Tongue (tissue), 2 donors: ENCODE measurements around the gene WLS. TPM values are rescaled to one million over a fixed set of nuclear protein-coding genes. Genes with fewer than 3 reads are reported as not detected.
"Not testable (repeated sequence)": the region's sequence is repeated elsewhere in the genome, so short reads cannot be mapped to it uniquely, and the experiment has no call there.

Source experiments
- DNase-seq: peaks from one replicate; pipeline ENCODE4 v3.0.0-alpha.2; 2015
- total RNA-seq: library from RNA; depleted of rRNA; stranded (reverse); fragments of >200 nt; gene quantifications from one replicate; pipeline ENCODE4 v1.2.3, GENCODE V29; 2014

WLS gene
- total RNA-seq, 1 donor from 2014 or later: 140 TPM

DNA sequence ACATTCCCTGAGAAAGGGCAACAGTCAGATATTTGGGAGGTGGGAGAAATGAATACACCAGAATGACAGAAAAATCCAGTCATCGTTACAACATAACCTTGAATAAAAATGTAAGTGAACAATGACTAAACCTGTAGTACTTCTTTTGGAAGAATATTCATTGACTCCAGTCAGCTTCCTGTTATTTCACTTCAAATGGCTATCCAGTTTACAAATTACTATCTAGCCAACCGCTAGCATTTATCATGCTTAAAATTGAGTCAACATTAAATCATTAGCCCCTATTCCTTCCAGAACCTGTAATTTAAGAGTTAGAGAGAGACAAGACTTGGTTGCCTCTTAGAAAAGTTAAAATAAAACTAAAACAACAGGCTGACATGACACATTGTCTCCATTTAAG, 33.6 kb downstream of the WLS start:
- DNase-seq: no peak

DNA sequence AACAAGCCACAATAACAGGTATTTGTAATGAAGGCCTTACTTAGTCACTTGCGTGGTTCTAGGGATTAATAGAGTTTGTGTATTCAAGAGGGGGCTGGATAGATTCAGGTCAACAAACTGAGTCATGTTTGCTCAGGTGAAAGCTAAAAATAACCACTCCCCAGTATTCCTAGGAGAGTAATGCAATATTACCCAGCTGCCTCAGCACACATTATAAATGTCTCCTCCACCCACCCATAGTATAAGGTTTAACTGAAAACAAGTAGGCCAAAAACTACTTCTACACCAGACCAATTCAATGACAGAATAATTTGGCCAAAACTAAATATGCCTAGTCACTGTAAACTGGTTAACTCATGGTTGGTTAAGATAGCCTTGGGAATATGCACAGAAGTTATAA, 34.4 kb downstream of the WLS start:
- no peak for DNase-seq

DNA sequence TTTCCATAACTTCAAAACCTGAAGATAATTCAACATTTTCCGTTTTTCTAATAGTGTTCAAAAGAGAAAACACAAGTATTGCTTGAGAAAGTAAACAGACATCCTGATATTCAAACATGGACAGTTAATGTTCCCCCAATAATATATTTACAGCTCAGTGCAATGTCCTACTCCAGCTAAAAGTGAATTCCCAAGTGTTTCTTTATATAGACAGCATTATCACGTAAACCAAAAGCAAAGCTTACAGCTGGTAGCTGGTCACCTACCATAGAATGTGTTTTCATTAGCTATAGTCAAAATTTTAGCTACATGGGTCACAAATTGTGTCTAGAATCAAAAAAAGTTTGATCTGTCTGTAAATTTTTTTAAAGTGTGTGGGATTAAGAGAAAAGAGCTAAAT, 34.9 kb downstream of the WLS start:
- no peak for DNase-seq

- DNase-seq: no peak
These were observed 35.6 kb downstream of the WLS start for GRCh38 chr1:68196676-68197075.

- no peak for DNase-seq
These were observed 40.6 kb downstream of the WLS start for GRCh38 chr1:68191717-68192116.

- DNase-seq: no peak
These were observed 43.5 kb downstream of the WLS start for GRCh38 chr1:68188644-68189340.

- DNase-seq: peak; percentile 60
These were observed 44.2 kb downstream of the WLS start for GRCh38 chr1:68188060-68188538.

- no peak for DNase-seq
These were observed 46.6 kb downstream of the WLS start for GRCh38 chr1:68185743-68186142.

DNA sequence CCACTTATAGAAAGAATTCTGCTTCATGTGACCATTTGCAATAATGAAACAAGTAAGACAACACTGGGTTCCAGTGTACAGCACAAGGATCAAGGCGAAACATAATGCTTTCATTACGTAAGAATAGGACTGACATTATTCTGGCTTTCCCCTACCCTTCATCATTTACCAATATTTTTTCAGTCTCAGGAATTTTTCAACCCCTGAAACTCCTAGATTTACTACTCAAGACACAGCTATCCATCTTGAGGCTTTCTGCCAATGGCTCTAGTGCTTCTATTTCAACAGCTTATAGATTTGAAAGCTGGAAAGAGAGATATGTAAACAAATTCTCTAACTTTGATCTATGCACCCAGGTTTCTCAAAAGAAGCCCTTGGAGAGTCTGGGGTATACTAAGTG, 48.4 kb downstream of the WLS start:
- DNase-seq: no peak

DNA sequence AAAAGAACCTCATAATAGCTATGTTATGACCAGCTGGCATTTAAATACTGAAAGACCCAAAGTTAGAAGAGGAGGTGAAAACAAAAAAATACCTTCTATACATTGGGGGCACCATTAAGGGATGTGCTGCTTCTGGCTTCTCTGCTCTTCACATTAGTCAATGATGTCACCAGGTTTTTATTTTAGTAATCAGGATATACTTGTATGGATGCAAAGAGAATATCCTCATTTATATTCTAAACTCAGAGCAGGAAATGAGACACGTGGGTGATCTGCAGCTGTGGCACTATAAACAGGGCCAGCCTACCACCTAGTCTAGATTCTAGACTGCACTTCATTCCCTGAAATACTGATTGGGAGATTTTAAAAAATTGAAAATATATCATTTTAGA, 51.2 kb downstream of the WLS start:
- DNase-seq: no peak

GRCh38 chr1:68180441-68181164, 51.7 kb downstream of the WLS start:
- no peak for DNase-seq

DNA sequence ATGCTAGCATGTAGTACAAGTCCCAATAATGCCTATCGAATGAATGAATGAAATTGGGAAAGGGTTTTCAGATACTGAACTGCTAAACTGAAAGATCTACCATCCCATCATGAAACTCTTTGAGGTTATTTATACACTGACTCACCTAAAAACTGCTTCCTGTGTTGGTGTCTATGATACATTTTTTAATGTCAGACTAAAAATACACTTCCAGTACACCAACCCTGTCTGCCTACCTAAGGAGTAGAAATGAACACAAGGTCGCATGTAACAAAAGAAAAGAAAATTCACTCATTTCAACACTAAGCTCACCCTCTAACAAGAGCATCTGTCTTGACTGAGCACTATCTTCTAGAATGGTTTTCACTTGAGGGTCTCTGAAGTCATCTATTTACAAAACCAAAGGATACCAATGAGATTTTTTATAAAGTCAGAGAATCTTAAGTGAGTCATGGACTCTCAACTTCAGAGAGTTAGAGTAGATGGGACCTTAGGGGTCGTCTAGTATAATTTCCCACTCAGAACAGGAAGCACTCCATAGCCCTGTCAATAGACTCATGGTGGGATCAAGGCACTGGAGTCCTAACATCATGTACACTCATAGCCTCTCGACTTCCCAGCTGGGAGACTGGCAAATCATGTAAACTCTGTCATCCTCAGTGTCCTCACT, 53.4 kb downstream of the WLS start:
- no peak for DNase-seq

- DNase-seq: peak; percentile 62
These were observed 56.5 kb downstream of the WLS start for GRCh38 chr1:68175621-68176398.

GRCh38 chr1:68174738-68175113, 57.6 kb downstream of the WLS start:
- DNase-seq: no peak

GRCh38 chr1:68173936-68174737, 58.2 kb downstream of the WLS start:
- peak; percentile 95 for DNase-seq

GRCh38 chr1:68173283-68173935, 58.9 kb downstream of the WLS start:
- peak; percentile 72 for DNase-seq

- DNase-seq: not testable (repeated sequence)
These were observed 60.5 kb downstream of the WLS start for GRCh38 chr1:68171795-68172194.

- no peak for DNase-seq
These were observed 63.7 kb downstream of the WLS start for GRCh38 chr1:68168545-68169171.

DNA sequence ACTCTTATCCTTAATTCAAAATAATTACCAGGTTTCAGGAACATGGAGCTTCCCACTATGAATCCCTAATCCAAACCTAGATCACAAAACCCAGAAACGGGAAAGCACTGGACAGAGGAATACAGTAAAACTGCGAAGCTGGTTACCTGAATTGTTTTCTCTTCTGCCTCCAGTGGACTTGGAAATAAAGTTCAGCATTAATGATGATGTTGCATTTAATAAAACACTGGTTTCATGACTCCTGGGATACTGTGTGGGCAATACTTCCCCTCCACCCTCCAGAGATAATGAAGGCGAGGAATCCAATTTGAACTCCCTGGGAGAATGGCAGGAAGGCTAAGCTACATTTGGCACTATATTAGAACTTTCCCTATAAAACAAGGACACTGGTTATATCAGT, 65.1 kb downstream of the WLS start:
- DNase-seq: no peak

- no peak for DNase-seq
These were observed 66.0 kb downstream of the WLS start for GRCh38 chr1:68166348-68166747.

- no peak for DNase-seq
These were observed 66.7 kb downstream of the WLS start for GRCh38 chr1:68165665-68166064.
